NCI-H345 treated with DMSO at 0.1 percent for 48 hours (cell line): ENCODE measurements around the gene MMP28.

Experiments used
- DNase-seq: peaks from one replicate; lab custom pipeline; 2025; ENCODE audit not compliant: unreplicated experiment; lab: John Stamatoyannopoulos, UW

Gene MMP28

DNA sequence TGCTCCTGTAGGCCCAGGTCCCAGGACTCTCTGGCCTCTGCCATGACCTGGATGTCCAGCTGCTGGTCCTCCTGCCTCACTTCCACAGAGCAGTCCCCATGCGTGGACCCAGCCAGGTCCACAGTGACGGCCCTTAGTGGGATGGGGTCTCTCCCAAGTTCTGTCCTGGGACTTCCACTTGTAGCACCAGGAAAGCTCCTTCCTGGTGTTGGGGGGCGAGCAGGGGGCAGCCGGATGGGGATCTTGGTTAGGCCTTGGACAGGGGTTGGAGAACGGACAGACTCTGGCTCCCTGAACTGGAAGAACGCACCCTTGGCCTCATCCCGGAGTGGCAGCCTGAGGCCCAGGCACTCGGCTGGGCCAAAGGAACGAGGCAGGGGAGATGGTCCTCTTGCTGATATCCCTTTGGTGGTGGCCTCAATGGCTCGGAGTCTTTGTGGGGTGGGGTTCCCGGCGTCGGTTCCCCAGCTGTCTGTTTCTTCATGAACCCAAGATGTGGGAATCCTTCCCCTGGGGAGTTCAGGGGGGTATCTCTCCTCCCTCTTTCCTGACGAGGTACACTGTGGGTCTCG, 49.6 kb downstream of the MMP28 start:
- no peak for DNase-seq

DNA sequence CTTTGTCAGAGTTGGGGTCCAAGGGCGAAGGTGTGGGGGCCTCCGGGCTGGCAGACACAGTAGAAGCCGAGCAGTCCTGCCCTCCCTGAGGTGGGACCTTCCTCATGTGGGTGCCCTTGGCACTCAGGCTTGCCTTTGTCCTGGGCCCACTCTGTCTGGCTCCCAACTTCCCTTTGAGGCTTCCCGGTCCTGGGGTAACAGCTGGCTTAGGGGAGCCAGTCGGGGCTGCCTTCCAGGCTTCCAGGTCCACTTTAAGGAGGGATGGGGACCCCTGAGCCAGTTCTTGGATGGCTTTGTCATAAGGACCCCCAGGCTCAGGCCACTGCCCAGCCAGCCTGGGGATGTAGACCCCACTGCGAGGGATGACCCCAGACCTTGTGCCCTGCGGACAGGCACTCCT, 50.2 kb downstream of the MMP28 start:
- no peak for DNase-seq

DNA sequence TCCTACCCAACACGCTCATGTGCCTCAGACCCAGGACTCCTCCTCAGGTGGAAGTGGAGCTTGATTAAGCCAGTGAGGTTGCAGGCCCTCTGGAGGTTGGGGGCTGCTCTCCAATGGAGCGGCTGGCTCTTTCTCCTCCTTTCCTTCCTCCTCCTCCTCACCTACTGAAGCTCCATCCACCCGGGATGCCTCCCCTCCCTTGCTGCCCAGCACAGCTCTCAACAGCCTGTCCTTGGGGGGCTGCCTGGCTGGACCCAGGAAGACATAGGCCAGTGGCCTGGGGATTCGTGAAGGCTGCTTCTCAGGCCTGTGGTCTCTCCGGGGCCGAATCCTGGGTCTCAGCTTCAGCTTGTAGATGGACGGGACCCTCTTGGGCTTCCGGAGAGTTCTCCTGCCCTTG, 50.6 kb downstream of the MMP28 start:
- DNase-seq = no peak

DNA sequence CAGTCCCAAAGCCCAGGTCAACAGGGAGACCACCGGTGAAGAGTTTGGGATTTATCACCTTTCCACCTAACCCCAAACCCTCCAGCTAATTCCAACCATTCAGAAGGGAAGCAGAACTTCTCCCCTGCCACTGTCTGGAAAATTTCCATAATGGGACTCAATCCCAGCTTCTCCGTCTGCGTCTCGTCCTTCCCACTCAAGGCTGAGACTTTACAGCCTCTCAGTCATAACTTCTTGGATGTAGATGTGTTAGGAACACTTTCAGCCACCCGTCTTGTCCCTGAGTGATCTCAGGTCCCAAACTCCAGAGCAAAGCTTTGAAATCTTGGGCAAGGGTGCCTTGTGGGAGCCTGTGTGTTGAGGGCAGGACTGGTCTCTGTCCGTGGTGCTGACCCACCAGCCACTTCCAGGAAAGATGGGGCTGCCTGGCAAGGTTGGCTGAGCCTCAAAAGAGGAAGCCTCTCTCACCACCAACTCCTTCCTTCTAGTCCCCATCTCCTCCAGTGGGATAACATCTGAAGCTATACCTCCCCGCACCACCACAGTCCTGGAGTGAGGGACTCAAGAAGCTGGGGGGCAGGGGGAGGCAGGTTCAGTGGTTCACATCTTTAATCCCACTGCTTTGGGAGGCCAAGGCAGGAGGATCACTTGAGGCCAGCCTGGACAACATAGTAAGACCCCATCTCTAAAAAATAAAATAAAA, 51.7 kb downstream of the MMP28 start:
- DNase-seq = no peak

DNA sequence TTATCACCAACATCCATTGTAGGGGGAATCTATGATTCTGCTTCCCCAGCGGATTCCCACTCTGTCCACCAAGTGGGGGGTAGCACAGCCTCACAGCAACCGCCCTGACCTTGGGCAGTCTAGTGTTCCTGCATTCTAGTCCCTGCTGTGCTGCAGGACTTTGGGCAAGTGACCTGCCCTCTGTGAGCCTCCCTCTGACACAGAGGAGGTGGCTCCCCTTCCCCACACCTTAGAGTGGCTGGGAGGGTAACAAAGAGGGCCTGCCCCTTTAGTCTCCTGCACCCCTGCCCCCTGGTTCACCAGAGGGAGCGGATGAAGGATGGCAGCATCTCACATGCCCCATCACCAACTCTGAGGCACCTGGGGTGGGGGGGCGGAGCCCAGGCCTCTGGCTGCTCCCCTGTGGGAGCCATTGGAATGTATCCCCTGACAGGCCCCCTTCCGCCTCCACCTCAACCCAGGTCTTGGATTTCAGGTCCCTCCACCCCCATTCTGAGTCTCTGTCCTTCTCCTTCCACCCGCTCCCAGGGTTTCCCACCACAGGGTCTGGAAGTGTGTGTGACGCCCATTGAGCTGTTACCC, 52.5 kb downstream of the MMP28 start:
- DNase-seq = no peak

DNA sequence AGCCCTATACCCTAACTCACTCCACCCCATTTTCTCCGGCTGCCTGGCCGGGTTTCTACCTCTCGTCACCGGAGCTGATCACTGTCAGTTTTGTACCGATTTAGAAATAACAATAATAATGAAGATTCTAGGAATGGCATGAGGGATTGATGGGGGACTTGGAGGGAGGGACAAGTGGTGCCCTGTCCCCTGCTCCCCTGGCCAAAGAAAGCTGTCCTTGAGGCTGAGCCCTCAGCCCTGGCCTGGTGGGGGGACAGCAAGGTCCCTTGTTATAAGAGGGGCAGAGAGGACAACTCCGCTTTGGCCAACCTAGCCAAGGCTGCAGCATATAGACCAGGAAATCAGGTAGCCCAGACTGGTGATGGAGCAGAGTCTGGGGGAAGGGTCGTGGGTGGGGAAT, 52.9 kb downstream of the MMP28 start:
- no peak for DNase-seq

DNA sequence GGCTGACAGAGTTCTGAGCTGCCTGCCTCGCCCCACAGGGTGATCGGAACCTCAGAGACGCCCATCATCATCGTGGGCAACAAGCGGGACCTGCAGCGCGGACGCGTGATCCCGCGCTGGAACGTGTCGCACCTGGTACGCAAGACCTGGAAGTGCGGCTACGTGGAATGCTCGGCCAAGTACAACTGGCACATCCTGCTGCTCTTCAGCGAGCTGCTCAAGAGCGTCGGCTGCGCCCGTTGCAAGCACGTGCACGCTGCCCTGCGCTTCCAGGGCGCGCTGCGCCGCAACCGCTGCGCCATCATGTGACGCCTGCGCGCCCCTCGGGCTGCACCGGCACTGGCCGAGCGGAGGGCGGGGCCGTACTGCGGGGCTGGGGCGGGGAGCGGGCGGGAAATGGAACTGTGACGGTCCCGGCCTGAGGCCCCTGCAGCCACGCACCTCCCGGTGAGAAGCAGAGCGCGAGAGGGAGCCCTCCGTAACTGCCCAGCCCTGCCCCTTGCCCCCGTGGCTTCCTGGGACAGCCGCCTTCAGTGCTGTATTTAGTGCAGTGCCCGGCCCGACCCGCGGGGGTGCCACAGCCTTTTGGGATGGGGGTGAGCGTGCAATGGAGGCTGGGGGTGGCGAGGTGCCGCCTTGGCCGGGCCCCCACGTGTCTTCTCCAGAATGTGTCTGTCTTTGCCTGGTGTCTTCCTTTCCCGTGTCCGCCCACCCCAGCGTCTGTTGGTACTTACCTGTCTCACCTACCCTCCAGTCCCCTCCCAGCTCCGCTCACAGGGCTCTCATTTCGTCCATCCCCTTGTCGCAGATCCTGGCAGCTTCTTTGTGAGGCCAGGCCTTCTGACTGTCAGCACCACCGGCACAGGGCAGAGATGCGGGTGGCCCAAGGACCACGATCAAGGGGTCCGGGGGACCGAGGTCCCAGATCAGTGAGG, 54.2 kb downstream of the MMP28 start:
- no peak for DNase-seq

DNA sequence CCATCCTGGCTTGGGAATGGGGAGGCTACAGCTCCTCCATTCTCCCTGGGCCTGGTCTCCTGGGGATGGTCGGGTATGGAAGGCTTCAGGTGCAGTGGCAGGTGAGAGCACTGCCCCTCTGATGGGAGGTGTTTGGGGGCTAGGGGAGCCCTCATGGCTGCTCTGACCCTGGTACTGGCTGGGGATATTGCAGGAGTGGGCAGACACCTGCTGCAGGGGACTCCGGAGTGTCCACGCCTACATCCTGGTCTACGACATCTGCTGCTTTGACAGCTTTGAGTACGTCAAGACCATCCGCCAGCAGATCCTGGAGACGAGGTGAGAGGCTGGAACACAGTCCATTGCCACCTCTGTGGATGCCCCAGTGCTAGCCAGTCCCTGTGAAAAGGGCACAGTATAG, 55.2 kb downstream of the MMP28 start:
- DNase-seq = no peak

DNA sequence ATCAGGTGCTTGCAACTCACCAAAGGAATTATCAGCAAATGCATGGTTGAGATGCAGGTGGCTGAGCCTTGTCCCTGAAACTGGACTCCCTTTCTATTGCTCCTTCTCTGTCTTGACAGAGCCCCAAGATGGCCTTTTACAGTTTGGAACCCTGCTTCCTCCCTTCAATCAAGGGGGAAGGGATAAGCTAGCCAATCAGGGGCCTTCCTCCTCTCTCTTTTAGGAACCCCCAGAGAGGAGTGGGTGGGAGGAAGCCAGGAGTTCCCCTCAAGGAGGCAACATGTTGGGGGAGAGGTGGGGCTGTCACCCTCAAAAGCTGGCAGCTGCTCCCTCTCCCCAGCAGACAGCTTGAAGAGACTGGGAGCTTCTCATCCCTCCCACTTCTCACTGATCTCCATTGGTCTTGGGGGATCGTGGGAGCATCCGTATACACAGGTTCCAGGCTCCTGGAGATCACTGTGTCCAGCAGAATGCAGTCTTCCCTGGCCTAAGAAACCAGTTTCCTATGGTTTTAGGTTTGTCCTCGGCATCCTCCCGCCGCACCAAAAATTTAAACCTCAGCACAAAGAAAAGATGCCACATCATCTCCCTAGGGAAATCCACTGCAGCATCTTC, 56.8 kb downstream of the MMP28 start:
- no peak for DNase-seq

DNA sequence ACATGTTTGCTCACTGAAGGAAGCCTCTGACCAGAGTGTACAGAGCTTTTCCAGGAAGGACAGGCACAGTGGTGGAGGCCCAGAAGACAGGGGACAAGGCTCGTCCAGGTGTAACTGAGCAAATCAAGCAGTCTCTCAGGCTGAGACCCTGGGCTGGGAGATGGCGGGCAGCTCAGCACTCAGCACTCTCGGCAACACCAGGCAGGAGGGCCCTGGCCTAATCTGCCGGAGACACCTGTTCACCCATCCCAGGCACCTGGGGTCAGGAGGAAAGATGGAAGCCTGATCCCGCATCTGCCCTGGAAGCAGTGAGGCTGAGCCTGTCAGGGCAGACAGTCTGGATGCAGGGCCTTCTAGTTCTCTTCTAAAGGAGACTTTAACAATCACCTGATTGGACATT, 59.2 kb downstream of the MMP28 start:
- DNase-seq = no peak

DNA sequence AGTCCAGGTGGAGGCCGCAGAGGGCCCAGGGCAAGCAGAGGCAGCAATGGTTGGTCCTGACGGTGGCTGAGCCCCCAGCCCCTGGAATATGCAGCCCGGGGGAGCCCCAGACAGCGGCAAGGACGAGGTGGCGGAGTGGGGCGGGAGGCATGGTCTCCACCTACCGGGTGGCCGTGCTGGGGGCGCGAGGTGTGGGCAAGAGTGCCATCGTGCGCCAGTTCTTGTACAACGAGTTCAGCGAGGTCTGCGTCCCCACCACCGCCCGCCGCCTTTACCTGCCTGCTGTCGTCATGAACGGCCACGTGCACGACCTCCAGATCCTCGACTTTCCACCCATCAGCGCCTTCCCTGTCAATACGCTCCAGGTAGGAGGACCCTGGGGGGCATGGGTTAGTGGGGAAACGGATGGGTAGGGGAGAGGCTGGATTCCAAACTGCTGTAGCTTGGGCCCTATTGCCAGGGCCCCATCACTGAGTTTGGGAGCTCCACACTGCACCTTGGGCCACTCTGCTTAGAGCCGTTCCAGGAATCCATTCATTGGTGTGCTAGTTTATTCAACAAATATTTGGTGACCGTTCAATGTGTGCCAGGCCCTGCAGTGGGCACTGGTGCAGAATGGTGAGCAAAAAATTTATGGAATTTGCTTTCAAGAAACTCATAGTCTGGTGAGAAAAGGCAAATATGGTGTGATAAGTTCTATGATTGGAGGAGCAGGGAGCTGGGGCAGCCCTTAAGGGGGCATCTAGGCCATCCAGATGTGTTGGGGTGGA, 60.2 kb downstream of the MMP28 start:
- no peak for DNase-seq

DNA sequence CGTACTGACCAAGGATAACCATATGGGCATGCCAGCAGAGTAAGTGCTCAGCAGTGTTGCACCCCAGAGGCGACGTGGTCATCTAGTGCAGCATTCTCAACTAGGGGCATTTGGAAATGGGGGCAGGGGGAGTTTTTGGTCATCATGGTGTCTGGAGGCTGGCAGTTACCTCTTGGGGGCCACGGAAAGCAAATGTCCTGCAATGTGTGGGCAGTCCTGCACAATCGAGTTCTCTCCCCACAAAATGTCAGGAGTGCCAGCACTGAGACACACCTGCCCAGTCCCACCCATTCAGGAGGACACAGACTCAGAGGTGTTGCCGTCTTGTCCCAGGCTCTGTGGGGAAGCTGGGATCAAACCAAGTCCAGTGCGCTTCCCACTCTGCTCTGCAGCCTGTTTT, 61.0 kb downstream of the MMP28 start:
- no peak for DNase-seq

DNA sequence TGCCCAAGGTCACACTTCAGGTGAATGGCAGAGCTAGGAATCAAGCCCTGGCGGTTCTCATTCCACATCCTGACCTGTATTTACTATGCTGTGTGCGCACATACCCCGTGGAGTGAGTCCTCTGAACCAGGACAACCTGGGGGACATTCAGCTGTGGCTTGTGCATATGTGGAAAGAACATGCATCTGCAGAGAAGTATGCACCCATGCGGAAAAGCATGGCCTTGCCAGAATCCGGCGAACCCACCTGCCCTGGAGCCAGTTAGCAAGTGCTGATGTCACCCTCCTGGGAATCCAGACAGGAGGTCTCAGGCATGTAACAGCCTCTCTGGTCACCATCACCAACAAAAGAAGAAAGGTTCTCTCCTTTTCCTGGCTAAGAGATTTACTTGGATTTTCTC, 62.1 kb downstream of the MMP28 start:
- DNase-seq = no peak

DNA sequence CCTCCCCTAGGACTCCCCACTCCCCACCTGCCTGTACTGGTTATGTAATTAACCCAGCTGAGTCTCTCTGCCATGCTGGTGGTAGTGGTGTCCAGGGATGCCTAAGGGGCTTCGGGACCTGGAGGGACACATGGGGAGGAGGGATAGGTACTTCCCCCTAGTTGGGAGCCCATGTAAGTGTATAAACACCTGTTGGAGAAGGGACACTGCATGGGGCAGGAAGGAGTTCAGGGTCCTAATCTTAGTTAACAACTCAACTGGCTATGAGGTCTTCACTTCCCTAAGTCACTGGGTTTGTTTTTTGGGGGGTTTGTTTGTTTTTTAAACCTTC, 62.7 kb downstream of the MMP28 start:
- no peak for DNase-seq

DNA sequence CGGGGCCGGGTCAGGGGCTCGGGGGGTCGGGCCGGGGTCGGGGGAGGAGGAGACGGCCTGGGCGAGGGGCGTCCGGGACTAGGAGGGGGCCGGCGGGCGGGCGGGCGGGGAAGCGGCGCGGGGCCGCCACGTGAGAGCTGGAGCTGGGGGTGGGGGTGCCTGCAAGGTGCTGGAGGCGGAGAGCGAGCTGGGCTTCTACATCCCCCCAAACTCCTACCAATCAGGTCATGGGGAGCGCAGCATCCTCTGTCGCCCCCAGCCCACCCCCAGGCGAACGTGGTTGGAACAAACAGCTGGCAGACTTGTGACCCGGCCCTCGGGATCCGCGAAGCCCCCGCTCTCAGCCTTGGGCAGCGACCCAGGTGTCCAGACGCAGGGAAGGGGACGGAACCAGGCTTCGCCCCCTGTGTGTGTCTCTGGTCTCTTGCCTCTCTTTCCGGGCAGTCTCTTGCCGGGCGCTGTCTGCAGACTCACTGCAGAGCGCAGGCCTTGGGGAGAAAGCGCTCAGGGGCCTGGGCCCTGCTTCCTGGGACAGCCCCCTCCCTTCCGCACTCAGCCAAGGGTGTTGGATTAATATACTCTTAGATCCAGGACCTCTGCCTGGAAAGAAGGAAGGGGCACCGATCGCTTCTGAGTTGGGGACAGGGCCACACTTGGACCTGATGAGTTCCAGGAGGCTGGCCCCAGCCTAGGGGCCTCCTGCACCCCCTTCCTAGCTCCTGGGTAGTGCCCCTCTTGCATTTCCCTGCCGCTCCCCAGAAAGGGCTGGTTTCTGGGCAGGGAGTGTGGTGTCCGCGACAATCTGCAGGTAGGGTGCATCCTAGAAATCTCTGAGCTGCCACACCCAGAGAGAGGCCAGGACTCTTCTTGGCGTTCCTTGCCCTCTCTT, 63.3 kb downstream of the MMP28 start:
- DNase-seq = no peak

DNA sequence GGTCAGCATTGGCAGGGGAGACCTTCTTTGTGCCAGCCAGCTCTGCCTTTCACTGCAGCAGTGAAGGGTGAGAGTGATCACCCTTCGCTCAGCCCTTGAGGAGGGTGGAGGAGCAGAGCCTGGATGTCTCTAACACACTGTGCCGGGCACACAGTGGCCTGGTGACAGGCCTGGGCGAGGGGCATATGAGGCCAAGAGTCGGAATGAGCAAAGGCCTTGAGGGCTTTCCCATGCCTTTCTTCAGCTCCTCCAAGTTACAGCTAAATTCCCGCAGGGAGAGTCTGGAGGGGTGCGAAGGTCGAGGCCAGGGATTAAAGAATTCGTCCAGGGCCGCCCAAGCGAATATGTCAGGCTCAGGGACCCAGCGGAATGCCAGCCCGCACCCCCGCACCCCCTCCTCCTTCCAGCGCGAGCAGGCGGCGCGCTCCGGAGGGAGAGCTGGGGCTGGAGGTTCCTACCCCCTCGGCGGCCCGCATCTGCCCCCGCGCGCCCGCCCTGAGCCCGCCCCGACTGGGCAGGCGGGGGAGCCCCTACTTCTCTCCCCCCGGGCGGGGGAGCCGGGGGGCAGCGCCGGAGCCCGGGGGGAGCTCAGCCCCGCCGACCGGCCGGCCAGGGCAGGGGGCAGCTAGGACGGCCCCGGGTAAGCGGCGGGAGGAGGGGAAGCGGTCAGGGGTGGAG, 64.1 kb downstream of the MMP28 start, which contains the start of gene RASL10B:
Gene RASL10B (plus strand): TSS at position 401 of the 678 bp plus-strand sequence. CDS start 3,546 bp downstream, outside the sequence.
- DNase-seq = no peak

DNA sequence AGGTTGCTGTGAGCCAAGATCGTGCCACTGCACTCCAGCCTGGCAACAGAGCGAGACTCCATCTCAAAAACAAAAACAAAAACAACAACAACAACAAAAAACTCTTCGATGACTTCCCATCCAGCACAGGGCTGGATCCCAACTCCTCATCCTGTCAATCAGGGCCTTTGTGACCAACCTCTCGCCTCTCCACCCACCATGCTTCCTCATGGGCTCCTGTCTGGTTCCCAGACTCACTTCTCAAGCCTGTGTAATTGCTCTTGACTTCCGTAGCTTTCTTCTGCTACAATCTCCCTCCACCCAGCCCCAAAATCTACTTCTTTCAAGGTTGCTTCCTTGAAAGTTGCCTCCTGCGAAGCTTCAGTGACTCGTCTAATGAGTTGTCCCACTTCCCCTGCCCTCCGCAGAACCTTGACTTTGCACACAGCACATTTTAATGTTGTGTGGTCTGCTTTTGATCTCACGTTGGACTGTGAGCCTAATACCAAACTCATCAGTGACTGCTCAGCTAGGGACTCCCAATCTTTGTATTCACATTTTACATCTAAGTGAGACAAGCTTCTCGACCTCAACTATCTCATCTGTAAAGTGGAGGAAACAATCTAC, 64.9 kb downstream of the MMP28 start:
- no peak for DNase-seq

DNA sequence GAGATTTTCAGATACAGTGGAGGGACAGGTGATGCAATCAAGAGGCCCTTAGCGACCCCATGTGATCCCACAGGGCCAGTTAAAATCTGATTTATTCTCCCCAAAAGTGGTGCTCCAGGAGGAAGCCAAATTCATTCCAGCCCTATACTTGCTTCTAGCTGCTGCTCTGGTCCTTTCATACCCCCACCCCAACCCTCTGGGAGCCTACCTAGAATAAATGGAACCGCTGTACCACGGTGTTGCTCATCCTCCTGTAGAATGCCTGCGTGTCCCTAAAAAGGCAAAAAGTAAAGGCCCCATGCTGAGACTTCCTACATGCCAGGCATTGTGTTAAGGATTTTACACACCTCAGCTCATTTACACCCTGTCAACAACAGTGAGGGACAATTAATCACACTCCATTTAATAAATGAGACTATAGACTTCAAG, 66.0 kb downstream of the MMP28 start:
- DNase-seq = no peak

DNA sequence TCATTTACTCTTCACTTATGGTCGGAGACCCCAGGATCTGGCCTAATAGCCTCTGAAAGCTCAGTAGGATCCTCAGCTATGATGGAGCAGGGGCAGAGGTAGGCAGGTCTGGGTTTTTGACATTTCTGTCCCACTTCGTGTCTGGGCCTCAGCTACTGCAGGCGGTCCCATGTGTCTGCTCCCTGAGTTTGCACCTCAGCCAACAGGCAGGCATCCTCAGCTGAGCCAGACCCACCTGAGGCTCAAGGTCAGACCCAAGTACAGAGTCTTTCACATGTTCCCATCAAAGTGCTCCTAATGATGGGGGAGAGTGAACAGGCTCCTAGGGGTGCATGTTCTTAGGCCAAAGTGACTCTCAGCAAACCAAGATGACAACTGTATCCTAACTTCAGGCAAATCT, 66.9 kb downstream of the MMP28 start:
- no peak for DNase-seq
